GM12865 (cell line): ENCODE measurements around the gene PER2.
A peak's percentile ranks its signal among the peaks of the same experiment; 100 is the strongest.

Experiments
- DNase-seq: peaks from one replicate; pipeline ENCODE4 v3.0.0; 2010; ENCODE audit warnings: low read depth
- H3K4me3 ChIP-seq: 2 replicates; pipeline ENCODE4 v1.5.1; 2011; ENCODE audit warnings: mild to moderate bottlenecking, low read depth, low read length, control low read depth
- TF ChIP-seq, protein P1 (sequence below): IDR thresholded peaks from 2 replicates; pipeline ENCODE4 v1.5.1; 2011; ENCODE audit warnings: low read length, control low read depth, low read depth, inconsistent platforms; ENCODE audit not compliant: insufficient read depth; ENCODE audit errors: missing control alignments

Gene PER2

DNA sequence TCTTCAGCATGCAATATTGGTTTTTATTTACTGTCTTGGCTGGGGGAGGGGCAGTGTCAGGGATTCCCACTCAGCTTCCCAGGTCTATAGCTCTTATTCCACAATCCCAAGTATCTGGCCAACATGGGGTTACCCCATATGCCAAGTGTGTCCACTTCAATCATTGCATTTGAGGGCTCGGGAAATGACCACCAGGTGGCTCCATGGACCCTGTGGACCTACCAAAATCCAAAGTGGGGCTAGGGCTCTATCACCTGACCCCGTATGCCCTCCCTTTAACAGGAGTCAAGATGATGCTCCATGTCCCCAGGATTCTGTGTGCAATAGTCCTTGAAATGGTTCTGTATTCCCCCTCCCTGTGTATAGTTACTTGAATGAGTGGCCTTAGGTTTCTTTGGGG, 19.8 kb upstream of the PER2 start:
- no peak for DNase-seq
- H3K4me3 ChIP-seq = no peak overlapping the region
- TF ChIP-seq, protein P1, sequence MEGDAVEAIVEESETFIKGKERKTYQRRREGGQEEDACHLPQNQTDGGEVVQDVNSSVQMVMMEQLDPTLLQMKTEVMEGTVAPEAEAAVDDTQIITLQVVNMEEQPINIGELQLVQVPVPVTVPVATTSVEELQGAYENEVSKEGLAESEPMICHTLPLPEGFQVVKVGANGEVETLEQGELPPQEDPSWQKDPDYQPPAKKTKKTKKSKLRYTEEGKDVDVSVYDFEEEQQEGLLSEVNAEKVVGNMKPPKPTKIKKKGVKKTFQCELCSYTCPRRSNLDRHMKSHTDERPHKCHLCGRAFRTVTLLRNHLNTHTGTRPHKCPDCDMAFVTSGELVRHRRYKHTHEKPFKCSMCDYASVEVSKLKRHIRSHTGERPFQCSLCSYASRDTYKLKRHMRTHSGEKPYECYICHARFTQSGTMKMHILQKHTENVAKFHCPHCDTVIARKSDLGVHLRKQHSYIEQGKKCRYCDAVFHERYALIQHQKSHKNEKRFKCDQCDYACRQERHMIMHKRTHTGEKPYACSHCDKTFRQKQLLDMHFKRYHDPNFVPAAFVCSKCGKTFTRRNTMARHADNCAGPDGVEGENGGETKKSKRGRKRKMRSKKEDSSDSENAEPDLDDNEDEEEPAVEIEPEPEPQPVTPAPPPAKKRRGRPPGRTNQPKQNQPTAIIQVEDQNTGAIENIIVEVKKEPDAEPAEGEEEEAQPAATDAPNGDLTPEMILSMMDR = no peak

DNA sequence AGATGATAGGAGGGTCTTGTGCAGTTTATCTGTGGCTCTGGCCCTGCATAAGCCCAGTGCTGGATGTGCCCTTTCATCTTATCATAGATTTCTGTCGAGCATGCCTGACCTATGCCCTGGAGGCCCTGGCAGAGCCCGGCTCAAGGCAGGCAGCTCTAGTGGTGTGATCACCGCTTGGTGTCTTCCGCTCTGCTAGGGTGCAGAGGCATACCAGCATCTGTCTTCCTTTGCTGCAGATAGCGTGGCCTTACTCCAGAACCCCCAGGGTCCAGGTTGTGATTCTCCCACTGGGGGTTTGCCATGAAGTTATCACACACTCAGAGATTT, 18.2 kb upstream of the PER2 start:
- TF ChIP-seq, protein P1 = no peak
- DNase-seq = no peak
- H3K4me3 ChIP-seq = no peak overlapping the region

DNA sequence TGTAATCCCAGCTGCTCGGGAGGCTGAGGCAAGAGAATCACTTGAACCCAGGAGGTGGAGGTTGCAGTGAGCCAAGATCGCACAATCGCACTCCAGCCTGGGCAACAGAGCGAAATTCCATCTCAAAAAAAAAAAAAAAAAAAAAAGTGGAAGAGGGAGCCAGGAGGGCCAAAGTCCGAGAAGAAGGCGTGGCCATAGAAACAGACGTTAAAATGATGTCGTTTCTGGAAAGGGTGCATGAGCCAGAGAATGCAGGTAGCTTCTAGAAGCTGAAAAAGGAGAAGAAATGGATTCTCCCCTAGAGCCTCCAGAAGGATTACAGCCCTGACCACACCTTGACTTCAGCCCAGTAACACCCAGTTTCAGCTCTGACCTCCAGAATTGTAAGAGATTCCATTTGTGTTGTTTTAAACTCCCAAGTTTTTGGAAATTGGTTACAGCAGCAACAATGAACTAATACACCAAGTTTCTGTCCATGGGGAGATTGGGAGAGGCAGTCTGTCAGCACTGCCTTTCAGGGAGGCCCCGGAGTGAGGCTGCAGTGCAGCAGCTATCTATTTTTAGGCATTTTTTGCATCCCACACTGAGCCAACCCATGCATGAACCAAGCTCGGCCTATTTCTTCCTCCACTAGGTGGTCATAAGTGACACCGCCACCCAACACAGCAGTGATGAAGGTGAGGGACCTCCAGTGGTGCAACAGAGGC, 17.7 kb upstream of the PER2 start:
- TF ChIP-seq, protein P1 = no peak
- no peak for DNase-seq
- no peak overlapping the region for H3K4me3 ChIP-seq

DNA sequence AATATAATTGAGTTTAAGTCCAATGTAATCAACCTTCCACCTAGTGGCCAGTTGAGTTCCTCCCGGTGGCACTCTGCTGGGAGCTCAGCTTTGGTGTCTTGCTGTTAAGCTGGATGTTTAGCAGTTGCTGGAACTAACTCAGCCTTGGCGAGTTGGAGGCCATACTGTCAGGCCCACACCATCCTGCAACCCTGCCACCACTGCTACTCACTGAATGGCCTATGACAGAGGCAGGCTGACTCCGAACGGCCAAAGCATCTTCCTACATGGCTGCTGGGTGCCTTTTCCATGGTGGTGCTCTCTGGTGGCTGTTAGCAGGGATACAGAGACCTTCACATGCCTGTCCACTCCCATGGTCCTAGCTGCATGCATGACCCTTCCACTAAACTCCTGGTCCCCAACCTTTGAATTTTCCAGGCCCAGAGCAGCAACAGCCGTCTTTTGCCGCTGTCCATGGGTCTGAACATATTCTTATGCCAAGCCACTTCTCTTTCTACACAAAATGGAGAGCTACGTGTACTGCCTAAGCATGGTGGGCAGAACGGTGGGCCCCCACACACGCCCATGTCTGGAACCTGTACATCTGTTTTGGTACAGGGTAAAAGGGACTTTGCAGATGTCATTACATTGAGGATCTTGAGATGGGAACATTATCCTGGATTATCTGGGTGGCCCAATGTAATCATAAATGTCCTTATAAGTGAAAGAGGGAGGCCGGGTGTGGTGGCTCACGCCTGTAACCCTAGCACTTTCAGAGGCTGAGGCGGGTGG, 16.9 kb upstream of the PER2 start:
- TF ChIP-seq, protein P1 = peak; percentile 18
- H3K4me3 ChIP-seq = no peak overlapping the region
- no peak for DNase-seq

DNA sequence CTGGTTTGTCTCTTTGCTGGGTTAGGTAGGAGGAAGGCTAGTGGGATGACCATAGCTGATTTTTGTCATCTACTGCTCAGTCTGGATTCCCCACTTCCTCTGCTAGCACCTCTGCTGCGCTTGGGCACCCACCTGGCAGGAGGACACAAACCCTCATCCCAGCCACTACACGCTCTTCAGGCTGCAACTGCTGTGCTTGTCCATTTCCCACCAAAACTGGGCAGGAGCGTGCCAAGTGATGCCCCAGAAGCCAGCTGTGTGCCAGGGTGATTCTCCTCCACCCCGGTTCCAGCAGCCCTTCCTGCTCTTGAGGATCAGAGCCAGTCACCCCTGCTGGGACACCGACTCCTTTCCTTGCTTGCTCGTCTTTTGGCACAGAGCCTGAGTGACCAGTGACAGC, 15.7 kb upstream of the PER2 start:
- DNase-seq = no peak
- no peak overlapping the region for H3K4me3 ChIP-seq
- TF ChIP-seq, protein P1 = no peak

DNA sequence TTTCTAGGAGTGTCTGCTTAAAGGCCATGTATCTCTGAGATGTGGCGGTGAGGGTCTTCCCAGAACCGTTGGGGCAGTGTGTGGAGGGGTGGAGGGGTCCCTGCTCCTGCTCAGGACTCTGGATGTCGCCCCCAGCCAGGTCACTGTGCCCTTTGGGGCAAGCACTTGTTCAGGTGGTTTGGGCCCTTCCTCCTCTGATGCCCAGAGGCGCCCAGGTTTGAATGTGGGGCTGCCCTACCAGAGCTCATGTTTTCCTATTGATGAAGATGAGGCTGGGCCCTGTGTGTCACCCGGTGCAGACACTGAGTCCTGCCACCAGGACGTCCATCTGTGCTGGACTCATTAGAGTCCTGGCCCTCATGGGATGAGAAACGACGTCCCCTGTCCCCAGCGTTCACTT, 14.3 kb upstream of the PER2 start:
- TF ChIP-seq, protein P1 = no peak
- no peak for DNase-seq
- H3K4me3 ChIP-seq = no peak overlapping the region
